Fibroblast of mammary gland (primary cell): Measurements from ENCODE around the gene GPX1.

Source experiments
- DNase-seq: peaks from one replicate; pipeline ENCODE4 v3.0.0-alpha.2; 2010; ENCODE audit warnings: low read depth
- H3K4me3 ChIP-seq: 2 replicates; pipeline ENCODE4 v1.5.1; 2011; ENCODE audit warnings: low read depth, mild to moderate bottlenecking, low read length, moderate library complexity; ENCODE audit not compliant: control insufficient read depth
- CTCF ChIP-seq: conservative IDR thresholded peaks from 2 replicates; pipeline ENCODE4 v1.5.1; 2011; ENCODE audit warnings: low read depth, low read length, inconsistent platforms; ENCODE audit not compliant: control insufficient read depth, insufficient read depth

GPX1 gene

GRCh38 chr3:49327485-49327884 lies 30.7 kb downstream of the GPX1 start:
- no peak overlapping the region for H3K4me3 ChIP-seq
- peak; percentile 26 for TF ChIP-seq CTCF
- peak; percentile 14 for DNase-seq

- no peak for TF ChIP-seq CTCF
- DNase-seq, result no peak
- no peak overlapping the region for H3K4me3 ChIP-seq
Observed at GRCh38 chr3:49324768-49325167, 33.4 kb downstream of the GPX1 start.

DNA sequence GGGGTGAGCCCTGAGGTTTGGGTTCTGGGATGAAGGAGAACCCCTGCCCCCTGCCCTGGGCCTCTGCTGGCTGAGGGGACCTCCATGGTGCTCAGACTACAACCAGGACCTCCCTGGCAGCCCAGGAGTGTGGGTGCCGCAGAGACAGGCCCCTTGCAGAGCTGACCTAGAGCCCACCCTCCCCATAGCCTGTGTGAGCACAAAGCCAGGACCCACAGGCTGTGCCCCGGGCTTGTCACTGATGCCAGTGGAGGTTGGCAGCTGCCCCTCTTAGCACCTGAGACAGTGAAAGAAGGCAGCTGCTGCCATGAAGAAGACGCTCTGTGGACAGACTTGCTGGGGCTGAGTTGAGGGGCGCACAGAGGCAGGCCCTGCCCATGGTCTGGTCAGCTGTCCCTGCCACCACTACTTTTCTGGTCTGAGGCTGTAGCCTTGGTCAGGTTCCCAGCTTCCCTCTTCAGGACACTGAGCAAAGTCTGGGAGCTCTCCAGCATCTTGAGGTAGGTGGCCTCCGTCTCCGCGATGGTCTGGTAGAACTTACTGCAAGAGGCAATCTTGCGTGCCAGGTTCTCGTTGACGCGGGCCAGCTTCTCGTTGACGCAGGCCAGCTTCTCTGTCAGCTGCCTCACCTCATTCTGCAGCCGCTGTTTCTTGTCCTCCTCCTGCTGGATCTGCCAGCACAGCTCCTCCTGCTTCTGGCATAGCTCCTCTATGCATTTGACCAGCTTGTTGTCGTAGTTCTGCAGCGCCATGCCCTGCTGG lies 41.3 kb downstream of the GPX1 start:
- DNase-seq, result no peak
- no peak for TF ChIP-seq CTCF
- H3K4me3 ChIP-seq, result no peak overlapping the region

DNA sequence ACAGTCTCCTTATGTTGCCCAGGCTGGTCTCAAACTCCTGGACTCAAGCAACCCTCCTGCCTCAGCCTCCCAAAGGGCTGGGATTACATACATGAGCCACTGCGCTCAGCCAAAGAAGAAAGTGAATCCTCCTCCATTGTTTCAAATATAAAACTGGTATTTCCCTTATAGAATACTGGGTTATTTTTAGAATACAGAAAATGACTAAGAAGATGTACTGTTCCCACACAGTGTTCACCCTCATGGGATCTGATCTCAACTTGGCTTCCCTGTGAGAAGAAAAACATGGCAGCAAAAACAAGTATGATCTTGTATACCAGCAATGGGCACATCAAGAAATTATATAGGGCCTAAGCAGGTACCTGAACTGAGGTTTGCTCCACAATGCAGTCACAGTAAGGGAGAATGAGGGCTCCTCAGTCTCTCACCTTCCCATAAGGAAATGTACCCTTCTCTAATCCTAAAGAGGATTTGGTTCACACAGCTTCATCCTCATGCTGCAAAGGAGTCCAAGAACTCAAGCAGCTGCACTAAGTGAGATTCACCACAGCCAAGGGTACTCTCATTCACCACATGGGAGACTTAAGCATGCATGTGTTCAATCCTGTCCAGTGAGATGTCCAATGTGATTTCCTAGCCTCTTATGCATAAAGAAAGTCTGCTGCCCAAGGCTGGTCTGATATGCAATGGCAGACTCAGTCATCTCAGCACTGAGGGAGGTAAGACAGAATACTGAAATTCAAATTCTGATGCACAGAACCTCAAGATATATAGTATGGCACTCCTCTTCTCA lies 44.1 kb downstream of the GPX1 start:
- DNase-seq, result peak; percentile 58
- H3K4me3 ChIP-seq, result no peak overlapping the region
- no peak for TF ChIP-seq CTCF

DNA sequence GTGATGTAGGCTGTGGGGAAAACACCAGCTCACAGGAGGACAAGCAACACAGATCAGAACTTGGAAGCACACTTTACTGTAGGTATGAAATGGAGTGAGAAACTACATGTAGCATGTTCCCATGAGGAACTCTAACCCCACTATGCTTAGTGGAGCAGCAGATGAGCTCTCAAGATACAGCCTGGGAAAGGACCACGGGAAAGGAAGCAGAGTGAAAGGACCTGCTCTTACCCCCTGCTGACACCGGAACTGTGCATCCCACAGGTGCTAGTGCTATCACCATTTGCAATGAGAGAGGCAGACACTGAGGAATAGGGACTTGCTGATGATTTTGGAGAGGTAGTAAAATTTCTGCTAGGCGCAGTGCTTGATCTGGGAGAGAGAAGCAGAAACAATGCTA lies 46.9 kb downstream of the GPX1 start:
- DNase-seq, result no peak
- no peak for TF ChIP-seq CTCF
- H3K4me3 ChIP-seq, result no peak overlapping the region

GRCh38 chr3:49310677-49311076 lies 47.5 kb downstream of the GPX1 start:
- DNase-seq, result no peak
- no peak for TF ChIP-seq CTCF
- no peak overlapping the region for H3K4me3 ChIP-seq
